ENCODE data around the gene HMCN1.
"Not testable (repeated sequence)": the region's sequence is repeated elsewhere in the genome, so short reads cannot be mapped to it uniquely, and the experiment has no call there.

HMCN1 gene

GRCh38 chr1:186208405-186209129, 474.4 kb downstream of the HMCN1 start:
- TF ChIP-seq CTCF (IDR thresholded peaks at IDR 0.05; ENCODE audit: low read depth, low read length), result no peak
- DNase-seq, result no peak
- Histone ChIP-seq H3K4me1 (no peaks in the 10 kb centered on the region), H3K36me3 (no peaks in the 10 kb centered on the region), H3K27me3 (no peaks in the 10 kb centered on the region), H3K9me3 (no peaks in the 10 kb centered on the region), H3K4me3 (ENCODE audit: low read depth, low read length) (no peak overlapping the region)

- TF ChIP-seq CTCF (IDR thresholded peaks at IDR 0.05; ENCODE audit: low read depth, low read length), result no peak
- Histone ChIP-seq H3K9me3 (no peaks in the 10 kb centered on the region), H3K36me3 (no peaks in the 10 kb centered on the region), H3K4me1 (no peaks in the 10 kb centered on the region), H3K4me3 (ENCODE audit: low read depth, low read length) (no peak overlapping the region), H3K27me3 (no peaks in the 10 kb centered on the region)
- no peak for DNase-seq
These were observed 476.1 kb downstream of the HMCN1 start for GRCh38 chr1:186210258-186210657.

GRCh38 chr1:186211583-186211982, 477.4 kb downstream of the HMCN1 start:
- not testable (repeated sequence) for H3K4me1 ChIP-seq; H3K4me3 ChIP-seq (ENCODE audit: low read depth, low read length)

GRCh38 chr1:186212568-186213224, 478.5 kb downstream of the HMCN1 start:
- no peaks in the 10 kb centered on the region for H3K27me3 ChIP-seq
- peak; percentile 46 for DNase-seq
- H3K4me1 ChIP-seq, result no peaks in the 10 kb centered on the region
- peak; percentile 92 for TF ChIP-seq CTCF (IDR thresholded peaks at IDR 0.05; ENCODE audit: low read depth, low read length)
- H3K4me3 ChIP-seq (ENCODE audit: low read depth, low read length), result no peak overlapping the region
- no peaks in the 10 kb centered on the region for H3K9me3 ChIP-seq
- no peaks in the 10 kb centered on the region for H3K36me3 ChIP-seq

More at GRCh38 chr1:186211583-186211982, 477.4 kb downstream of the HMCN1 start:
- H3K27me3 ChIP-seq, DNase-seq, H3K36me3 ChIP-seq, H3K9me3 ChIP-seq: not testable (repeated sequence)

- Histone ChIP-seq H3K27me3 (no peaks in the 10 kb centered on the region), H3K9me3 (no peaks in the 10 kb centered on the region), H3K4me1 (no peaks in the 10 kb centered on the region), H3K36me3 (no peaks in the 10 kb centered on the region), H3K4me3 (ENCODE audit: low read depth, low read length) (no peak overlapping the region)
- no peak for DNase-seq
- no peak for TF ChIP-seq CTCF (IDR thresholded peaks at IDR 0.05; ENCODE audit: low read depth, low read length)
These were observed 479.0 kb downstream of the HMCN1 start for GRCh38 chr1:186213225-186213607.

- H3K27me3 ChIP-seq, result no peaks in the 10 kb centered on the region
- H3K4me3 ChIP-seq (ENCODE audit: low read depth, low read length), result no peak overlapping the region
- H3K9me3 ChIP-seq, result no peaks in the 10 kb centered on the region
- TF ChIP-seq CTCF (IDR thresholded peaks at IDR 0.05; ENCODE audit: low read depth, low read length), result no peak
- no peak for DNase-seq
- no peaks in the 10 kb centered on the region for H3K4me1 ChIP-seq
- no peaks in the 10 kb centered on the region for H3K36me3 ChIP-seq
These were observed 480.6 kb downstream of the HMCN1 start for GRCh38 chr1:186214791-186215190.

Data from BE2C (cell line).